HCEC 1CT (cell line): ENCODE data around the gene C12orf75.
A peak's percentile ranks its signal among the peaks of the same experiment; 100 is the strongest.
"Not testable (repeated sequence)": the region's sequence is repeated elsewhere in the genome, so short reads cannot be mapped to it uniquely, and the experiment has no call there.

Experiments used
- DNase-seq: peaks from one replicate; pipeline ENCODE4 v3.0.0-alpha.2; 2017

Gene C12orf75

DNA sequence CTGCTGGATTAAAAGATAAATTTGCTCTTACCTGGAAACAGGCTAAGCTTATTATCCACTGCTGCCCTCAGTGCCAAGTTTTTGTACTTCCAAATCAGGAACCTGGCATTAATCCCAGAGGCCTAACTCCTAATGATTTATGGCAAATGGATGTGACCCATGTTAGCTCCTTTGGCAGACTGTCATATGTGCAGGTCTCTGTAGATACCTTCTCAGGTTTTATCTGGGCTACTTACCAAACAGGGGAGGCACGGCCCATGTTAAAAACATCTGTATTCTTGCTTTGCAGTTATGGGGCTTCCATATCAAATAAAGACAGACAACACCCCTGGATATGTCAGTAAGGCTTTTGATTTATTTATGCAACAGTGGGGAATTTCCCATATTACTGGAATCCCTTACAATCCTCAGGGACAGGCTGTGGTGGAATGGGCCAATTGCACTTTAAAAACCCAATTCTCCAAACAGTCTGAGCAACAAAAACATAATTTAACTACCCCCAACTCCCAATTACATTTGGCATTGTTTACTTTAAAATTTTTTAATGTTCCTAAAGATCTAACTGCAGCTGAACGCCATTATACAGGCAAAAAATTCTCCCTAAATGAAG, 19.9 kb upstream of the C12orf75 start:
- DNase-seq, result not testable (repeated sequence)

DNA sequence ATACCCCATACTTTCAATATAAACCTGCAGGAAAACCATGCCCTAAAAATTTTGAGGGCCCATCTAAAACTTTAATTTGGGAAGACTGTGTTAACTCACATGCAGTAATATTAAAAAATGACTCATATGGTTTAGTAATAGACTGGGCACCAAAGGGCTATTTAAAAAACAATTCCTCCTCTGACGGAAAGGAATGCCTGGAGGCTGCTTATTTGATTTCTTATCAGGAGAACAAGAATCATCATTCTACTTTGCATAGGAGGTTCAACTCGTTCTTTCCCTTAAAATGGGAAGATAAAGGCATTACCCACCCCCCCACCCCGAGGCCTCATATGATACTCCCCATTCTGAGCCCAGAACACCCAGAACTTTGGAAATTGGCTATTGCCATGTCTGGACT, 18.6 kb upstream of the C12orf75 start:
- not testable (repeated sequence) for DNase-seq

DNA sequence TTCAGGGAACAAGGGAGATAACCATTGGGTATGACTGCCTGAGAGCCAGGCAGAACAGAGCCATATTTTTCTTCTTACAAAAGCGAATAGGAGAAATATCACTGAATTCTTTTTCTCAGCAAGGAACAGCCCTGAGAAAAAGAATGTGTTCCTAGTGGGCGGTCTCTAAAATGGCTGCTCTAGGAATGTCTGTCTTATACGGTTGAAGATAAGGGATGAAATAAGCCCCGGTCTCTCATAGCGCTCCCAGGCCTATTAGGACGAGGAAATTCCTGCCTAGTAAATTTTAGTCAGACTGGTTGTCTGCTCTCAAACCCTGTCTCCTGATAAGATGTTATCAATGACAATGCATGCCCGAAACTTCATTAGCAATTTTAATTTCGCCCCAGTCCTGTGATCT, 16.7 kb upstream of the C12orf75 start:
- not testable (repeated sequence) for DNase-seq

DNA sequence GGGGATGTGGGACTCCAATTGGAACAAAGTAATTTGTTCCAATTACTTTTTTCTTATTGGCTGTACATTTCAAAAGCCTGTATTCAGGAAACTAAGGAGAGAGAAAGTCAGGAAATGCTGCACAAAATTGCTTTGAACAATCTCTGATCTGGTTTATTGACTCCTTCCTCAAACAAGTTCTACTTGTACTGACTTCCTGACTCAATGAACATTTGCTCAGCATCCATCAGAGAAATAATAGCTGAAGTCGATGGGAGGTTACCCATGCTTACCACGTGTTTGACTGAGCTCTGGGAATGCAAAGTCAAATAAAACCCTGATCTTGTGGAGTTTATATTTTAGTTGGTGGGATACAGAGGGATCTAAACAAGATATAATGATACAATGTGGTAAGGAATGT, 15.4 kb upstream of the C12orf75 start:
- no peak for DNase-seq

DNA sequence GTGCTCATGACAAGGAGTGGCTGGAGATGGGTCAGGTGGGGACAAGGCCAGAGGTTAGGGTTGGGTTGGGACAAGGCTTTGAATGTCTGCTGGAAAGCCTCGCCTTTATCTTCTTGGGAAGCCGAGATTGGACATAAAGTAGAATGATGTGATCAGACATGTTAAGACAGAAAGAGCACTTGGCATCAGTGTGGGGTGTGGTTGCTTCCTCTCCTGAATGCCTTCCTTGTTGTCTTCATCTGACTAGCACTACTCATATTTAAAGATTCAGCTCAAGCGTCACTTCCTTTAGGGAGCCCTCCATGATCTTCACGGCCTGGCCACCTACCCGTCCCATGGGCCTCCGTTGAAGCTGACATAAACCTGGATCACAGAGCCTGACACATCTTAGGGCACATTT, 14.8 kb upstream of the C12orf75 start:
- DNase-seq, result no peak

DNA sequence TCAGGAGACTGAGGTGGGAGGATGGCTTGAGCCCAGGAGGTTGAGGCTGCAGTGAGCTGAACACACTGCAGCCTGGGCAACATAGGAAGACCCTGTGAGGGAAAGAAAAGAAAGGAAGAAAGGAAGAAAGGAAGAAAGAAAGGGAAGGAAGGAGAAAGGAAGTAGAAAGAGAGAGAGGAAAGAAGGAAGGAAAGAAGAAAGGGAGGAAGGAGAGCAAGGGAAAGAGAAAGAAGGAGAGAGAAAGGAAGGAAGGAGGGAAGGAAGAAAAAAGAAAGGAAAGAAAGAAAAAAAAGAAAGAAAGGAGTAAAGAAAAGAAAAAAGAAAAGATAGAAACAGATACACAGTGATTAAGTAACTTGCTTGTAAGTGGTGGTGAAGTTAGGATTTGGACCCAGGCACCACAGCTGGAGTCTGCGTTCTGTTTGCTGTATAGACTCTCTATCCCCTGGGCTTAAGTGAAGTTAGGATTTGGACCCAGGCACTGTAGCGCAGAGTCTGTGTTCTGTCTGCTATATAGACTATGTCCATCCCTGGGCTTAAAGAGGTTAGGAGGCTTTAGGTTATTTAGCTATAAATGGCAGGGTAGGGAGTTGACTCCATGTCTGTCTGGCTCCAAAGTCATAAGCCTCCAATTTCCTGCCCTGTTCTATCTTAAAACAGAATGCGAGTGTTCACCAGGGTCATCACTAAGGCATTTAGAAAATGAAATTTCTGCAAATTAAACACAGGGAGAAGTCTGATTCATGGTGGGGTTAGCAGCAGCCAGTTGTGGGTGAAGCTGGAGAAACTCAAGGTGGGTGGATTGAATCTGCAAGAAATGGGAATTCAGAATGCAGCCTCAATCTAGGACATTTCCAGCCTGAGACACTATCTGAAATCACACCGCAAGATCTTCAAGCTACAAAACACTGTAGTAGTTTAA, 13.3 kb upstream of the C12orf75 start:
- peak; percentile 79 for DNase-seq

DNA sequence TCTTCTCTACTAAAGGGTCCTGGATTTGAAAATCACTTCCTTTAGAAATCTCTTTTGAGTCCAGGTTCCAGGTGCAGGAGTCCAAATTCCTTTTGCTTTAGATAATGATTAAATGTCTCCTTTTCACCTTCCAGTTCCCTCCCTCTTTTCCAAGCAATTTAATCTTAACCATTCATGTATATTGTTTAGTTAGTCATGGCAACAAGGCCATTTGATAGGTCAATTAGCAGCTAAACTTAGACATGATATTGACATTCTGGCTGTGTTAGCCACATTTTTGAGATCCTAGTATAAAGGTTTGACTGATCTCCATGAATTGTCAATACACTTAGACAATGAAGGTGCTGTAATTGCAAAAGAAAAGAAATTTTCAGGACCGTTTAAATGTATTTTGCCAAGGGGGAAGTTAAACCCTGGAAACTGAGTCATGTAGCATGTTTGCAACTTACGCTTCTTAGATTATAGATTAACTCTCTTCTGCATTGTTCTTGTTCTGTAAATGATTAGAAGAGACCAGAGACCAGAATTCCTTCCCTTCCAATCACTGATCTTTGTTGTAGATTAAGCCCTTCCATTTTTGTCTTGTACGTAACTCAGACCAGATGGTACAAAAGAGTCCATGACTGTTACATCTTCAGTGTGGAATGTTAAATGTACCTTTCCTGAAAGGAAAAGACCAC, 12.4 kb upstream of the C12orf75 start:
- DNase-seq, result no peak

DNA sequence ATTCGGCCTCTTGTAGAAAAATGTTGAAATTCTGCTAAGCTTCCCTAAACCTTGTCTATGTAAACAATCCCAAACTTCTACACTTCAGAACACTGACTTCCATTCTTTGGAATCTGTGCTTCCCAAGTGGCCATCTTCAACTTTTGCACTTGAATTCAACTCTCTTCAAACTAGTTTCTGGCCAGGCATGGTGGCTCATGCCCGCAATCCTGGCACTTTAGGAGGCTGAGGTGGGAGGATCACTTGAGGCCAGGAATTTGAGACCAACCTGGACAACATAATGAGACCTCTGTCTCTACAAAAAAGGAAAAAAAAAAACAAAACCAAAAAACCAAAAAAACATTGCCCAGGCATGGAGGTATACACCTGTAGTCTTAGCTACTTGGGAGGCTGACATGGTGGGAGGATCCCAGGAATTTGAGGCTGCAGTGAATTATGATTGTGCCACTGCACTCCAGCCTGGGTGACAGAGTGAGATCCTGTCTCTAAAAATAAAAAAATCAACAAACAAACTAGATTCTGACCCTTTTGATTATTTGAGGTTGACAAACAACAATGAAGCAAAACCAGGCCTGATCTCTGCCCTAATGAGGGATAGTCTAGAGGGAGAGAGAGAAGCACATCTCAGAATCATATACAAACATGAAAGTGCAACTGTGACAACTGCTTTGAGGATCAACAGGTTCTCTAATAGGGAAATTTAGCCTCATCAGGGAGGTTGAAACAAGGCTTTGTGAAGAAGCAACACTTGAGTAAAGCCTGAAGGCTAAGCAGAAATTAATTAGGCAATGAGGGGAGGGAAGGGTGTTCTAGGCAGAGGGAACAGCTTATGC, 11.6 kb upstream of the C12orf75 start:
- no peak for DNase-seq

DNA sequence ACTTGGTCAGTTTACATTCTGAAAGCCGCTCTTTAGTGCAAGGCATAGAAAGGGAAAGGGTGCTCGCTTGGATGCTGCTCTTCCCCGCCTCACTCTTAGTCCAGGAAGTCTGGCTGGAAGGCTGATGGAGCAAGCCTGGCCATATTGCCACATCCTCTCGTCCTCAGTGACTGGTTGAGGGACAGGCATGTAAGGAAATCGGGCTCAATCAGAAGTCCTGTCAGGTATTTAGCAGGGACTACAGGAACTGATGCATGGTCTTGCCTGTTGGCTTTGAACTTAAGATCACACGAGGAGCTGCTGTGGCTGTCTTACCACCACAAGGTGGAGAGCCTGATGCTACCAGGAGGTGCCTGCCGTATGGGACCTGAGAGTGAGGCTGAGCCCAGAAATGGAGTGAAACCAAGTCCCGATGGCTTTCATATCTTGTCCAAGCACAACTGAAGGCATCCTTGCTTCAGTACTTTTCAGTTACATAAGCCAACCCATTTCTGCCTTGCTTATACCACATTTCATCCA, 10.7 kb upstream of the C12orf75 start:
- DNase-seq, result no peak

DNA sequence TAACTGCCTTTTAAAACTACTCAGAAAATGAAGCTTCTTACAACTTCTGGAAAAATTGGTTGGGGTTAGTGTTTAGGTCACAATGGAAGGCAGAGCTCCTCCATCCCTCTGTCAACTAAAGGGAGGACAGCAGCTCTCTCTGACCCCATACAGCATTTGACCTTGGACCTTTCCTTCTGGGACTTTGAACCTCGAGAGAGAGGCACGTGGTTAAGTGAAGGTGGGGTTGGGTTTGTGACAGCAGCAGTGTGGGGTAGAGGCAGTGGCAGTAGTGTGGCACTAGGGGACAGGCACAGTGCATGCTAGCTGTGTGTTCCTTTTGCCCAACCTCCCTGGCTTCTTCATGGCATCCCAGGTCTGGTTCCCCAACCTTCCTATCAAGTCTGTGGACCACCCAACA, 9.4 kb upstream of the C12orf75 start:
- no peak for DNase-seq

DNA sequence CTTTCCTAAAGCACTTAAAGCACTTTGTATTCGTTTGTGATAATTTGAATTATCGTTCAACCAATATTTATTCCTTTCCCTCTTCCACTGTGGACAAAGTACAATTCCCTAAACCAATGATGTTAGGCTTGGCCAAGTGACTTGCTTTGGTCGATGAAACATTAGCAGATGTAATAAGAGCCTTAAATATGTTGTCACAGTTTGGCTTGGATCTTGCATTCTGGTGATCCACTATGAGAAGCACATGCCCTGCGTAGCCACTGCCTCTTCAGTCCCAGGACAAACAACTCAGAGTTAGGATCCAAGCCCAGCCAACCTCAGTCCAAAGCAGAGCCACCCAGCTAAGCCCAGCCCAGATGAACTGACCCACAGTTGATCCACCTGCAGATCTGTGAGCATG, 8.4 kb upstream of the C12orf75 start:
- DNase-seq, result no peak

DNA sequence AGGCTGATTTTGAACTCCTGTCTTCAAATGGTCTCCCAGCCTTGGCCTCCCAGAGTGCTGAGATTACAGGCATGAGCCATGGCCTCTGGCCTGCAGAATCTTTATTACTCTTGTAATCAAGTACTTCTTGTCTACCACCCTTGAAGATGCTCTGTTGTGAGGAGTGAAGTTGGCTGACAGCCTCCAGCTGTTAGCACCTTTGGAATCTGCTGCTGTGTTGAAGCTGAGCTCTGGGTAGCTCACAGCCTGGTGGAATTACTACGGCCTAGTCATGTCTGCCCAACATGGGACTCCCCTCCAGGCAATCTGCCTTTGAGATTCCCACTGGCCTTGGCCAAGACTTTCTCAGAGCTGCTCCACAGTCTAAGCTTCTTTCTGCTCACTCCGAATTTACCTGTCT, 5.8 kb upstream of the C12orf75 start:
- DNase-seq, result peak; percentile 23

DNA sequence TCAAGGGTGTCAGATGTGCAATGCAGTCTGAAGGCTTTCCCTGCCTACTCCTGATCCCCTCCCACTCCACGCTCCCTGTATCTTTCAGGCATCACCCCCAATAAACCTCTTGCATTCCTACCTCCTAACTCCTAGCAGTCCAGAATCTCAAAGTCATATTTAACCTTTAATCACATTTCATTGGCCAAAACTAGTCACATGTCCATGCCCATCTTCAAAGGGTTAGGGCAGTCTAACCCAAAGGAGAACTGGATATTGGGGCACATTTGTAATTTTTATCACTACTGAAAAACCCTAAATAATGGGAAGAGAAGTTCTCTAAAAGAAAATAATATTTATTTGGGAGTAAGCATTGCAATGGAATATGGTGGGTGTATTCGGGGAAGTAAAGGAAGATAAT, 5.4 kb upstream of the C12orf75 start:
- no peak for DNase-seq

DNA sequence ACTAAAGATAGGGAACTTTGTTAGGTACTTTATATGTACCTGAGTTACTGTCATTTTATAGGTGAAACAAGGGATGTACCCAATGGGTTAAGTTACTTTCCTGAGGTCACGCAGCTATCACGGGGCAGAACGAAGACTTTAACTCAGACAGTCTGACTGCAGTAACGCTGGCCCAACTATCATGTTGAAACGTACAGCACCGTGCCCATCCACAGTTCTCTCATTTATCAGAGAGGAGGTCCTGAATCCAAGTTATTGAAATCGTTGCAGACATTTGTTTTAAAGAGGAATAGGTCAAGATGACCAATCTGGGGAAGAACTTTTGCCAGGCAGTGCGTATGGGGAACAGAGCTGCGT, 587 bp upstream of the C12orf75 start:
- no peak for DNase-seq

DNA sequence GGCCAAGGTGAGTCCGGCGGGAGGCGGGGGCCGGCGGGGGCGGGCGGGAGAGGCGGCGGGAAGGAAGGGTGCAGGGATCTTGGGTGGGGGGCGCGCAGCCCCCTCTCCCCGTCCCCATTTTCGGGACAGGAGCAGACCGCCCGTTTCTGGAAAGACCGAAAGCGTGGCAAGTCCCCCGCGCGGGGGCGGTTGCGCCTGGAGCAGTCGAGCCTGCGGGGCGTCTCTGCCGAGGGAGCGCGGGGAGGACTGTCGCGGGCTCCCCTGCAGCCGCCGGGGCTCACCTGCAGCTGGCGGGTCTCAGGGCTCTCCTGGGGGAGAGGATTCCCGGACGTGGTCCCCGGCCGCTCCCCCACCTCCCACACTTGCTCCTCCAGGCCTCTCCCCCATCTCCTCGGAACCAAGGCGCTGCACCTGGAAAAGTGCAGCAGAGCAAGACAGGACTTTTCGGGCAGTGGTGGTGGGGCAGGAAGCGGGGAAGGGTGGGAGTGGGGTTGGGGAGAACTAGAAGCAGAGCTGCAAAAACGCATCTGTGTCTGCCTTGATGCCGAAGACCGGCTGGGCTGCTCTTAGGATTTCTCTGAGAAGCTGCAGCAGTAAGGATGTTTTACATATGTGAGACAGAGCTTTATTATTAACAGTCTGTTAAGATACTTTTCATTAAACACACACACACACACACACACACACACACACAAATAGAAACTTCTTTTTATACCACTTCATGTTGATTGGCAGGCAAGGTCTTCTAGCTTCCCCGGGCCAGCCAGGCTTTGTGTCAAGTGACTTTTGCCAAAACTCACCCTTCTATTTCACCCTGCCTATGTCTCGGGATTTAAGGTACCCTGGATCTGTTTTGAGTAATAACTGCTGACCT, 677 bp downstream of the C12orf75 start:
- peak; percentile 23 for DNase-seq

DNA sequence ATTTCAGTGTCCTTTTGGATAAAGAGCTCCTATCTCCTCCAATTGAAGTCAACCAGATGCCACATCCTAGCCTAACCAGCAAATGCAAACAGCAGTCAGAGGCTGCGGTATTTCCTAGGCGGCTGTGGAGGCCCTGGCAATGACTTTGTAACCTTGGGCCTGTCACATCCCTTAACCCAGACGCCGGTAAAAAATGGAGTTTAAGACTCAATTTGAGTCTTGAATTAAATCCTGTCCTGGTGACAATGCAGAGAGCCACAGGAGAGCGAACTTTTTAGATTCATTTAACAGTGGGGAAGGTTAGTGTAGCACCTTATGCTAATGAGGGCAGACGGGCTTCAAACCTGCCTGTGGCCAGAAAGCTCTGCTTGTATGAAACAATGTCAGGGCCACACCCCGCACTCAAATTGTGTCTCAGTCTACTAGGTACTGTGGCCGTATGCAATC, 1.3 kb downstream of the C12orf75 start:
- DNase-seq, result no peak

DNA sequence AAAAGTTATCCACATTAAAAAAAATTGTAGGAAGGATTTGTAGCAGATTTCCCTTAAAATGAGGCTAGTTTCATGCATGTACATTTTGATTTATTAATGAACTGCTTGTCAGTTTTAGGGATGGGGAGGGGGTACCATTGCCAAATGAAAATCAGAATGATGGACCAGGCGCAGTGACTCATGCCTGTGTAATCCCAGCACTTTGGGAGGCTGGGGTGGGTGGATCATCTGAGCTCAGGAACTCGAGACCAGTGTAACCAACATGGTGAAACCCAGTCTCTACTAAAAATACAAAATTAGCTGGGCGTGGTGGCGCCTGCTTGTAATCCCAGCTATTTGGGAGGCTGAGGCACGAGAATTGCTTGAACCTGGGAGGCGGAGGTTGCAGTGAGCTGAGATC, 1.8 kb downstream of the C12orf75 start:
- not testable (repeated sequence) for DNase-seq

DNA sequence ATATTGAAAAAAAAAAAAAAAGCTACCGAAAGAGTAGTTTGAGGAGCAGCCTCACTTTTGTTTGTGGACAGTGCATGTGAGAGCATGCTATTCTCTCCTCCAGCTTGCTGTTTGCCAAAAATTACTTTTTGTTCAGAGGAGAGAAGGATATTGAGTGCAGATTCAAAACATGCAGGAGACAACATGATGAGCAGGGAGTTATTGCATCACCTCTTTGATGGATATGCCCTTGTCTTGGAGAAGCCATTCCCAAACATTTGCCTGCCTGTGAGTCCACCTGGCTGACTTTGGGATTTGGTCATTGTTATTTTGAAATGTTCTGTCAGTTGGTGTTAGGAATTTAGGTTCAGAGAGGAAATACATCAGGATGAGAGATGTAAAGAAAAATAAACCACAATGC, 2.4 kb downstream of the C12orf75 start:
- no peak for DNase-seq

DNA sequence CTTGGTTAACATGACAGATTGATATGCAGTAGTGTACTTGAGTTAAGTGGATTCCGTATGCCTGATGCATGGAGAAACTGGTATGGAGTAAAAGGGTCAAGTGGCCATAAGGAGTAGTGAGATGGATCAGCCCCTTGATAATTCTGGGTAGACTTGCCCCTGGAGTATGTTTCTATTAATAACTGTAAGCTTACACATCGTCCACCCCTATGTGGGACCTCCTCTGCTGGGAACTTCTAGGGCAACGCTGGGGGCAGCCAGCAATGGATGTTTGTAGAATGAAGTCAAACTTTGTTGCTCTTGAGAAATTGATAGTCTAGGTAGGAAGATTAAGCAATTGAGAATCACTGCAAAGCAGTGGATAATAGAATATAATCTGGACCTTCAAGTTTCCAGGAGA, 3.5 kb downstream of the C12orf75 start:
- peak; percentile 68 for DNase-seq

DNA sequence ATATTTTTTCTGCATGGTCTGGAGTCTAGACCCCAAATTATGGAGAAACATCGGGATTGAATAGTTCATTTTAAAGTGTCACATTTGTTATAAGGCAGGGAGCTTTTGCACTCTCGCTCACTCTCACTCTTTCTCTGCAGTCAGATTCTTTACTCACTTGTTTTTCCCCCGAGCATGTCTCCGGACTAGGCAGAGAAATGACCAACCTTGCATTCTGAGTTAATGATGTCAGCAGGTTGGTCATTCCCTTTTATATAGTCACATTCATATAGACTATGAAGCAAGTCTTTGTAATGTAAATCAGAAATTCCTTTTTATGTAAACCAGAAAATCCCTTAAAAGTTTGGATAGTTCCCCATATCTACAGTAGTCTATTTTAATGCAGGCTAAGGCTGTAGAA, 4.1 kb downstream of the C12orf75 start:
- DNase-seq, result peak; percentile 69

DNA sequence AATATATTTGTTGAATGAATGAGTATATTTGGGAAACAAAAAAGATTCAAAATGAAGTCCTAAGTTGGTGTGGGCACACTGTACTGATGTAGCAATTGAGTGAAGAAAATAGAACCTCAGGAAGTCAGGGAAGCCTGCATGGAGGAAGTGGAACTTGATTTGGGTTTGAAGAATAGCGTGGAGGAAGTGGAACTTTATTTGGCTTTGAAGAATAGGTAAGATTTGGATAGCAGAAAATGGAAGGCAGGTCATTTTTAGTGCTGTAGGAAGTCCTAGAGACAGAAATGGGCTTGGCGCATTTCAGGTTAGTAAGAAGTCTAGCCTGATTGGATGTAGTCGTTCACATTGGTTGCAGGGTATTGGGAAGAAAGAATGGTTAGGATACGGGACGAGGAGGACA, 5.4 kb downstream of the C12orf75 start:
- DNase-seq, result no peak

DNA sequence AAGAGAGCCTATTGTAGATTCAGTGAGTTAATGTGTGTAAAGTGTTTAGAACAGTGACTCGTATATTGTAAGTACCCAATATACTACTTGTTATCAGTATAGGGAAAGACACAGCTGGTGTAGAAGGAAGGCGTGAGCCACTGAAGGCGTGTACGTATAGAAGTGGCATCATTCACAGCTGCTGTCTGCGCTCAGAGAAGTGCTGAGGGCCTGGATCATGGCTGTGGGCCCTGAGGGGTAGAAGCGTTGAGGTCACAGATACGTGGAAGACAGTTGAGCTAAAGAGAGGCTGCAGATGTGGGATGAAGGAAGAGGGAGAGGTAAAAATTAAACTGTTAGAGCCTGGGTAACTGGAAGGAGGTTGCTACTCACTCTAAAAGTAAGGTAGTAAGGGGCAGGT, 5.9 kb downstream of the C12orf75 start:
- DNase-seq, result no peak
